Endodermal cell (in vitro differentiated cells): ENCODE measurements around the gene SYNE2. TPM values are rescaled to one million over a fixed set of nuclear protein-coding genes. Genes with fewer than 3 reads are reported as not detected.

Experiments
- DNase-seq: peaks from one replicate; pipeline ENCODE4 v3.0.0-alpha.2; 2017
- H3K27ac ChIP-seq: 2 replicates; pipeline ENCODE4 v1.5.1; 2013; ENCODE audit warnings: mild to moderate bottlenecking, low read depth, low read length, moderate library complexity
- H3K27me3 ChIP-seq: 2 replicates; pipeline ENCODE4 v1.6.1; 2013; ENCODE audit warnings: mild to moderate bottlenecking, low read length, moderate library complexity; ENCODE audit not compliant: insufficient read depth, control insufficient read depth, poor library complexity, severe bottlenecking
- H3K36me3 ChIP-seq: 2 replicates; pipeline ENCODE4 v1.7.0; 2013; ENCODE audit warnings: mild to moderate bottlenecking, low read length, moderate library complexity; ENCODE audit not compliant: control insufficient read depth, insufficient read depth
- H3K4me1 ChIP-seq: one replicate; pipeline ENCODE4 v1.7.0; 2013; ENCODE audit warnings: low read length; ENCODE audit not compliant: control insufficient read depth, insufficient read depth
- H3K4me3 ChIP-seq: 2 replicates; pipeline ENCODE4 v1.5.1; 2013; ENCODE audit warnings: mild to moderate bottlenecking, low read length, moderate library complexity
- H3K9ac ChIP-seq: 2 replicates; pipeline ENCODE4 v1.6.1; 2013; ENCODE audit warnings: mild to moderate bottlenecking, low read length, moderate library complexity; ENCODE audit not compliant: poor library complexity, severe bottlenecking; ENCODE audit errors: extremely low read depth
- H3K9me3 ChIP-seq: 2 replicates; pipeline ENCODE4 v1.6.1; 2013; ENCODE audit warnings: mild to moderate bottlenecking, low read length, moderate library complexity; ENCODE audit not compliant: control insufficient read depth
- H3K27ac Mint-ChIP-seq: 2 replicates; pipeline ENCODE4 v1.8.0; 2020; ENCODE audit warnings: mixed read lengths
- H3K27me3 Mint-ChIP-seq: 2 replicates; pipeline ENCODE4 v1.8.0; 2021; ENCODE audit warnings: mild to moderate bottlenecking, mixed read lengths; ENCODE audit not compliant: insufficient read depth
- H3K36me3 Mint-ChIP-seq: 2 replicates; pipeline ENCODE4 v1.8.0; 2020; ENCODE audit warnings: low read depth, mixed read lengths
- H3K4me1 Mint-ChIP-seq: 2 replicates; pipeline ENCODE4 v1.8.0; 2020; ENCODE audit warnings: mixed read lengths
- H3K4me3 Mint-ChIP-seq: 2 replicates; pipeline ENCODE4 v1.8.0; 2020; ENCODE audit warnings: mild to moderate bottlenecking, moderate library complexity, mixed read lengths
- H3K9me3 Mint-ChIP-seq: 2 replicates; pipeline ENCODE4 v1.8.0; 2020; ENCODE audit warnings: mild to moderate bottlenecking, mixed read lengths
- CTCF ChIP-seq: fragments of 200-600 bp; sonication (generic); conservative IDR thresholded peaks from 2 replicates; pipeline ENCODE4 v1.5.0; 2021; ENCODE audit warnings: antibody characterized with exemption, mild to moderate bottlenecking
- WGBS, 2 experiments: methylation state at CpG; one replicate each; pipeline versions ENCODE4 v1.1.5 to v1.1.7; 2013; ENCODE audit warnings: missing lambda C conversion rate in 2 of 2, mixed read lengths in 1 of 2; ENCODE audit not compliant: insufficient coverage in 1 of 2, insufficient read length in 1 of 2; 5-methylcytosine and 5-hydroxymethylcytosine counted together
- total RNA-seq, 2 donors: library from RNA; stranded (reverse); fragmentation: NEBNext Ultra II Directional in 1 of 2; extraction: Animal tissue kit (Norgen Biotek cat#: 25700) in 1 of 2; gene quantifications; 2 replicates in 1 of 2; 3 replicates in 1 of 2; pipeline ENCODE4 v1.2.1, GENCODE V29; 2021

The SYNE2 gene
- total RNA-seq, 2 donors from 2014 or later, result 65.8 to 70.0 TPM

DNA sequence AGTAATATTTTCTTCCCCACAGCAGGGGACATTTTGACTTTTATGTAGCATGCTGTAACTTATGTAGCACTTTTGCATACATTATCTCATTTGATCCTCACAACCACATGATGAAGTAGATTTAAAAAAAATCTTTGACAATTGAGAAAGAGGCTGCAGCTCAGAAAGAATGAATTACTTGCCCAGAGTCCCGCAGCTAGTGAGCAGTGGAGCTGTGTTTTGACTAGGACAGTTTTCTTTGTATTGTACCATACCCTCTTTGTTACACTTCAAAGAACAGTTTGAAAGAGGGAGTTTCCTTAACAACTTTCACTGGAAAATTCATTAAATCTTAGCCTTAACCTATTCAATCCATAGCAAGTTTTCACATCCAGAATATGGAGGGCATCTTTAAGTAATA lies 58.6 kb downstream of the SYNE2 start:
- no peaks in the 10 kb centered on the region for H3K27me3 Mint-ChIP-seq
- Histone ChIP-seq H3K4me1 (peaks cover 5% of the 10 kb centered on the region), H3K9me3 (no peaks in the 10 kb centered on the region), H3K36me3 (no peaks in the 10 kb centered on the region), H3K4me3 (no peak overlapping the region), H3K9ac (no peak overlapping the region), H3K27ac (peak overlapping the region; percentile 80), H3K27me3 (no peaks in the 10 kb centered on the region)
- no peaks in the 10 kb centered on the region for H3K9me3 Mint-ChIP-seq
- H3K4me3 Mint-ChIP-seq, result no peak overlapping the region
- WGBS, 2 experiments, result 94 to 100% methylated on average over 1 of the region's 1 CpG
- peaks cover 8% of the 10 kb centered on the region for H3K4me1 Mint-ChIP-seq
- no peak for DNase-seq
- H3K27ac Mint-ChIP-seq, result no peak overlapping the region
- peaks cover 5% of the 10 kb centered on the region for H3K36me3 Mint-ChIP-seq
- no peak for TF ChIP-seq CTCF

DNA sequence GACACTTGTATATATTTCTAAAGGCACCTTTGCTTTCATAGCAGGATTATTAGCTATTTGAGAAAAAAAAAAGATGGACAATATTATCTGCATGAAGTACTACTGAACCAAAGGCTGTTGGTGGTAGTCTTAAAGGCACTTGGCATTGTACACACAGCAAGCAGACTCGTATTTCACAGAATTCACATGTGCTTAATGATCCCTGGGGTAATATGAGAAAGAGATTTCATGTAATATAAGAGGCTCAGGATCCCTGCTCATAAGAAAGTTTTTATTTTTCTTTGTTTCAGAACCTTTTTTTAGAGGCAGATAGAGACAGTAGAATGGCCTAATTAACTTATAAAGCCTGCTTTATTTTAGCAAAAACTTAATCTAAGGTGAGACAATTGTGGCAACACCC lies 59.5 kb downstream of the SYNE2 start:
- Histone ChIP-seq H3K4me1 (peaks cover 5% of the 10 kb centered on the region), H3K4me3 (no peak overlapping the region), H3K36me3 (no peaks in the 10 kb centered on the region), H3K9ac (no peak overlapping the region), H3K27ac (peak overlapping the region; percentile 72), H3K9me3 (no peaks in the 10 kb centered on the region), H3K27me3 (no peaks in the 10 kb centered on the region)
- no peaks in the 10 kb centered on the region for H3K27me3 Mint-ChIP-seq
- TF ChIP-seq CTCF, result no peak
- H3K4me3 Mint-ChIP-seq, result no peak overlapping the region
- WGBS, 2 experiments, result 100% methylated on average over 1 of the region's 1 CpG
- peaks cover 5% of the 10 kb centered on the region for H3K36me3 Mint-ChIP-seq
- no peak overlapping the region for H3K27ac Mint-ChIP-seq
- peaks cover 8% of the 10 kb centered on the region for H3K4me1 Mint-ChIP-seq
- DNase-seq, result no peak
- no peaks in the 10 kb centered on the region for H3K9me3 Mint-ChIP-seq

DNA sequence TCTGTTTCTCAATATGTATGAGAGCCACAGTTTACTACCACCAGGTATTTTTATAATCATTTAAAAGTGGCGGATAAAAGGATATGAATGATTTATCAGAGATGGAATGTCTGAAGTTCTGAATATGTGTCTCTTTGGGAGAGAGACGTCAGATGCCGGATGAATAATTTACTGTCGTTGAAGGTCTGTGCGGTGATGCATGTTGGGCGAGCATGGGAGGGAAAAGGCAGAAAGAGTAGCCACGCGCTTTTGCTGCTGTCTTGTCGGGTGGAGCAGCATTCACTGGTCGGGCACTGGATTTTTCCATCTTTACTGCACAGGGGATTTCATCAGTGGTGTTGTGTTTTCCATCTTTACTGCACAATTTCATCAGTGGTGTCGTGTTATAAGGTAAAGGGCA lies 65.6 kb downstream of the SYNE2 start:
- Mint-ChIP-seq H3K4me1 (peaks cover 5% of the 10 kb centered on the region), H3K4me3 (no peak overlapping the region), H3K27me3 (no peaks in the 10 kb centered on the region), H3K27ac (no peak overlapping the region), H3K36me3 (no peaks in the 10 kb centered on the region), H3K9me3 (no peaks in the 10 kb centered on the region)
- DNase-seq, result no peak
- Histone ChIP-seq H3K27me3 (no peaks in the 10 kb centered on the region), H3K4me3 (no peak overlapping the region), H3K4me1 (peaks cover 9% of the 10 kb centered on the region), H3K9me3 (no peaks in the 10 kb centered on the region), H3K36me3 (no peaks in the 10 kb centered on the region), H3K27ac (no peak overlapping the region), H3K9ac (no peak overlapping the region)
- TF ChIP-seq CTCF, result no peak
- 88 to 94% methylated on average over 9 to 11 of the region's 11 CpGs for WGBS, 2 experiments
